GM18505 (cell line): ENCODE data around the gene UBE2G2.

Experiments
- ATAC-seq: cut with Tn5 transposase; IDR thresholded peaks from one replicate; pipeline ENCODE4 v1.9.1; 2021; ENCODE audit not compliant: unreplicated experiment
- POLR2A ChIP-seq: IDR thresholded peaks from 4 replicates; pipeline ENCODE4 v1.6.1; 2011; ENCODE audit warnings: borderline replicate concordance; ENCODE audit not compliant: insufficient read depth, insufficient read length; ENCODE audit errors: extremely low read depth

Gene UBE2G2

DNA sequence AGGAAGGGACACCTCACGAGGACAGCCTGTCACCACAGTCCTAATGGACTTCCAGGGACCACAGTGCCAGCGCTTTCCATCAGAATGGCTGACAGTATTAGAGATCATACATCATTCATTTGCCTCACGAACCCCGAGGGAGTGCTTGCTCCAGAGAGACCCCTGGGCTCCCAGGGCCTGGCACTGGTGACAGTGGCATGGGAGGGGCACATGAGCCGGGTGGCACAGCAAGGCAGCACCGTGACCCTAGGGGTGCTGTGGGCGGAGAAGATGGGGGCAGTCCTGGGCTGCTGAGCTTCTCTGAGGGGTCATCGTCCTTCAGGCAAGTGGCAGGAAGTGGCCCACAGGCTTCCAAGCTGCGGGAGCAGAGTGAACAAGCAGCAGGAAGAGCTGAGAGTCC is 73.9 kb downstream of the UBE2G2 start:
- no peak for TF ChIP-seq POLR2A
- no peak for ATAC-seq

DNA sequence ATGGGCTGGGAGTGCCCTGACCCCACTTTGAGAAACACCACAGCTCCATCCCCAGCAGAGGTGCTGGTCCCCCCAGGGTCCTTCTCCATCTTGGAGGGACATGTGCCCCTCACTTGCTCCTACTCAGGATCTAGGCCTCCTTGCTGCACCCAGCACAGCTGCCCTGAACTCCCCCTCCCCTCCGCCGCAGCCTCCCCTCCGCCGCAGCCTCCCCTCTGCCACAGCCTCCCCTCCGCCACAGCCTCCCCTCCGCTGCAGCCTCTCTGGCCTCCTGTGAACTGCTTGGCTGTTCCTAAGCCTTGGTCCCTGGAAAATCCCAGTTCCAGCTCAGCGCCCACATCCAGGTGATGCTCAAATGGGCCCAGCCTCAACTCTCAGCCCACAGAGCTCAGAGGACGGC is 74.3 kb downstream of the UBE2G2 start:
- TF ChIP-seq POLR2A, result no peak
- no peak for ATAC-seq

DNA sequence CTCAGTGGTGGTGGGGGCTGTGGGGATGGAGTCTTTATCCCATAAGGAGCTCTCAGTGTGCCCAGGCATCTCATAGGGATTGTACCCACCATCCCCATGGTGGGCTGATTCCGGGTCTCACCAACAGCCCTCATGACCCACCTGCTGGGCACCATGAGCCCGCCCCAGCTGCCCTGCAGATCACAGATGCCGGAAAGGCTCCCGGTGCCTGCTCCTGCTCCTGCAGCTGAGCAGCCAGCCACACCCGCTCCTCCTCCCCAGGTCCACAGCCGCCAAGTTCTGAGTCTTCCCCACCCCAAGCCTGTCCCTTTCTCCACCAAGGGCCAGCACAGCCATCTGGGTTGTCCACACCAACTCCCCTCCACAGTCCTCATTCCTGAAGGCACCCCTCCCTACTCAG is 74.8 kb downstream of the UBE2G2 start:
- TF ChIP-seq POLR2A, result no peak
- no peak for ATAC-seq

DNA sequence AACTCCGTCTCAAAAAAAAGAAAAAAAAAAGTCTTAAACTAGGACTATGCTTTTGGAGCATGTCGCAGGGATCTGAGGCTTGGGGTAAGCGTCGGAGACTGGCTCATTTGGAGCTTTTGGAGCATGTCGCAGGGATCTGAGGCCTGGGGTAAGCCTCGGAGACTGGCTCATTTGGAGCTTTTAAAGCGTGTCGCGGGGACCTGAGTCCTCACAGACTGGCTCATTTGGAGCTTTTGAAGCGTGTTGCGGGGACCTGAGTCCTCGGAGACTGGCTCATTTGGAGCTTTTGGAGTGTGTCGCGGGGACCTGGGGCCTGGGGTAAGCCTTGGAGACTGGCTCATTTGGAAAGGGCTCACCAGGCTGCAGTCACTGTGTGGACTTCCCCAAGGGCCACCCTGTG is 76.7 kb downstream of the UBE2G2 start:
- no peak for ATAC-seq
- no peak for TF ChIP-seq POLR2A

DNA sequence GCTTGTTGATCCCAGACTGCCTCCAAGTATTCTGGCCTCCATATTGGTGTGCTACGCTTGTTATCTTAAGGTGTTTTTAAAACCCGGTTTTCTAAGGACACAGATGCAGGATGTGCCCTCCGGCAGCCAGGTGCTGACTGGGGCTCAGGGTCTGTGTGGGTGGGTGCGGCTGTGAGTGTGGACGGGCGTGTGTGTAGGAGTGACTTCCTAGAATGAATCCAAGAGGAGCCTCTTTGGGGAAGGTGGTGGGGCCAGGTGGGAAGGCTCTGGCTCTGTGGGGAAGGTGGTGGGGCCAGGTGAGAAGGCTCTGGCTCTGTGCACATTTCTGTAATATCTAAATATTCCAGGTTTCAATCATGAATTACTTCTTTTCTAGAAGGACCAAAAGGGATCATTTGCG is 77.4 kb downstream of the UBE2G2 start:
- ATAC-seq, result no peak
- no peak for TF ChIP-seq POLR2A

DNA sequence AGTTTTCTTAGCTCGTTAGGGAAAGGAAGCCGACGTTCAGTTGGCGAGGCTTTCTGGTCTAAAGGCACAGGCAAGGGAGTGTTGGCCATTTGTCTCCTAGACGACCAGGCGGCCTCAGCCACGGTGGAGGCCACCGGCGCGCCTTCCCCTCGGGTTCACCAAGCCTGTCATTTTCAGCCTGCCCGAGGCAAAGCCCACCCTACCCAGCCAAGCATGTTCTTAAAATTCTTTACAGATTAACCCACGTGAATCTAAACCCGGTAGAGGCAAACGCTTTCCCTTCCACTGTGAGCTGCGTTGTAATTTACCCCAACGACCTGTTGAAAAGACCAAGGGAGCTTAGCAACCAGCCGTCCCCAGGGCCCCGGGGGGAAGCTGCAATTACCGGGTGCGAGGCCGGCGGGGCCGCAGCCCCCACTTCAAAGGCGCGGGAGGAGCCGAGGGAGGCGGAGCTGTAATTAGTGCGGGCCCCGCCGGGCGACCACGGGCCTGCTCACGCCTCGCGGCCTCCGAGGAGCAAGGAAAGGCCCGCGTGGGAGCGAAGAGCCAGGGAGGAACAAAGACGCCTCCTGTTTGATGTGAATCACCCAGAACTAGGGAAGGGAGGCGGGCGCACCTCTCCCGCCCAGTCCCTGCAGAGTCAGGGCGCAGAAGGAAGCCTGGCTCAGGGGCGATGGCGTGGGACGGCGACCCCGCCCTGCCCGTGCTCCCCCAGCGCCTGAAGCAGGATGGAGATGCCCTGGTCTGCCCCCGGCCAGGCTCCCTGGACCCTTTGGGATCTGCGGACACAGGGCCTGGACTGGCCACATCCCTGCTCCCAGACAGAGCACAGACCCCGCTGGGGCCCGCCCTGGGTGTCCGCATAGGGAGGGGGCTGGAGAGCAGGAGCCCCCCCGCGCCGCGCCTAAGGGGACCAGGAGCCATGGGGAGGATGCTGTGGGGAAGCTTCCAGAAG is 78.2 kb downstream of the UBE2G2 start:
- no peak for TF ChIP-seq POLR2A
- ATAC-seq, result no peak

DNA sequence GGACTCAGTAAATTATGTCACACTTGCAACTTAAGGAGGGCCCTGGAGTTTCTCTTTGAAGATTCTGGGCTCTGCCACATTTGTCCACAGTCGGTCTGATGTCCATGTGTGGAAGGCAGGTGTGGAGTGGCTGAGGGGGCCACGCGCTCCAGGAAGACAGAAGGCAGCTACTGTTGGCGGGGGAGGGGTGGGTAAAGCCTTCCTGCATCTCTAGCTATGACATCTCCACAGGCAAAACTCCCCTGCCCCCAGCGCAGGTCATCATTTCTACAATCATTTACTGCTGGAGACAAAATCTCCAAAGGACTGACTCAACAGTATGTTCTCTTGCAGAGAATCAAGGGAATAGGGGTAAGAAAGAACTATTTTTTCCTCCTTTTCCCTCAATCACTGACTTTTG is 78.9 kb downstream of the UBE2G2 start:
- TF ChIP-seq POLR2A, result no peak
- ATAC-seq, result no peak

DNA sequence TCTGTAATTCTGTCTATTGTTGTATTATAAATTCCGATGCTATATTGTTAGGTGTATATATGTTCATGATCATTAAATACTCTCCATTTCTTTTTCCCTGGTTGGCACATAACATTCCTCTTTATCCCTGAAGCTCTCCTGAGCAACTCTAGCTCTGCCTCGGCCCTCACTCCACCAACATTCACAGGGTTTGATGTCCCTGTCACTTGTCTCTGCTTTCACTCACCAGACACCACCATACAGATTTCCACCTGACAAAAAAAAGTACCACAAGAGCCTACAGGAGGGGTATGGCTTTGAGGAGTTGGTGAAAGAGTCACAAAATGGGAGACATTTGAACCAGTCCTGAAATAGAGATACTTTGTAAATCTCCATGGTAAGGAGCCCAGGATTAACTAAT is 81.5 kb downstream of the UBE2G2 start:
- ATAC-seq, result no peak
- TF ChIP-seq POLR2A, result no peak
